Calu3 (cell line): ENCODE results near the gene ESRRG. TPM values are rescaled to one million over a fixed set of nuclear protein-coding genes. Genes with fewer than 3 reads are reported as not detected.

Experiments
- BruUV-seq: library from RNA; stranded (reverse); fragments of 400-500 nt; replicated peaks from 2 replicates; lab custom pipeline; 2021; lab: Mats Ljungman, UMichigan
- CTCF ChIA-PET: fragments of 300-600 bp; sonication (Branson Sonifier 250); formaldehyde crosslinking; loops from one replicate; lab custom pipeline; 2022; ENCODE audit warnings: antibody characterized with exemption; lab: Charles Lee
- DNase-seq: peaks from one replicate; pipeline ENCODE4 v3.0.0; 2022
- H3K27ac Mint-ChIP-seq: one replicate; pipeline ENCODE4 v1.8.0; 2022; ENCODE audit warnings: mixed read lengths; ENCODE audit not compliant: unreplicated experiment
- H3K27me3 Mint-ChIP-seq: one replicate; pipeline ENCODE4 v1.8.0; 2022; ENCODE audit warnings: mixed read lengths; ENCODE audit not compliant: unreplicated experiment
- H3K36me3 Mint-ChIP-seq: one replicate; pipeline ENCODE4 v1.8.0; 2022; ENCODE audit warnings: mild to moderate bottlenecking, moderate library complexity, mixed read lengths; ENCODE audit not compliant: insufficient read depth, unreplicated experiment
- H3K4me1 Mint-ChIP-seq: one replicate; pipeline ENCODE4 v1.8.0; 2022; ENCODE audit warnings: mild to moderate bottlenecking, low read depth, mixed read lengths; ENCODE audit not compliant: unreplicated experiment
- H3K4me3 Mint-ChIP-seq: one replicate; pipeline ENCODE4 v1.8.0; 2022; ENCODE audit warnings: mild to moderate bottlenecking, low read depth, moderate library complexity, mixed read lengths; ENCODE audit not compliant: unreplicated experiment
- H3K9me3 Mint-ChIP-seq: one replicate; pipeline ENCODE4 v1.8.0; 2022; ENCODE audit warnings: low read depth, mixed read lengths; ENCODE audit not compliant: unreplicated experiment
- CTCF ChIP-seq: fragments of 200-600 bp; IDR thresholded peaks from one replicate; pipeline ENCODE4 v1.8.0; 2022; ENCODE audit warnings: antibody characterized with exemption; ENCODE audit not compliant: unreplicated experiment
- intact Hi-C: fragments of 100-400 bp; cut with micrococcal nuclease; formaldehyde crosslinking; loops from one replicate; pipeline ENCODE4 v1.10.0; 2022; ENCODE audit not compliant: unreplicated experiment
- total RNA-seq: library from RNA; stranded (reverse); gene quantifications from 2 replicates; pipeline ENCODE4 v1.2.3, GENCODE V29; 2022

Gene ESRRG
- total RNA-seq, 1 experiment from 2014 or later = 1.3 TPM

GRCh38 chr1:216616425-216616824 is 106.8 kb downstream of the ESRRG start:
- CTCF ChIA-PET = no interaction called here
- Mint-ChIP-seq H3K4me1 (no peaks in the 10 kb centered on the region), H3K36me3 (no peaks in the 10 kb centered on the region), H3K27me3 (no peaks in the 10 kb centered on the region), H3K27ac (no peak overlapping the region), H3K9me3 (no peaks in the 10 kb centered on the region), H3K4me3 (no peak overlapping the region)
- intact Hi-C loops = no loop called here
- no TSS peak for BruUV-seq
- DNase-seq = no peak
- TF ChIP-seq CTCF = no peak

GRCh38 chr1:216614011-216614934 is 109.0 kb downstream of the ESRRG start:
- H3K27ac Mint-ChIP-seq = no peak overlapping the region
- BruUV-seq = no TSS peak
- H3K36me3 Mint-ChIP-seq = no peaks in the 10 kb centered on the region
- intact Hi-C loops = no loop called here
- no peaks in the 10 kb centered on the region for H3K27me3 Mint-ChIP-seq
- no peak for TF ChIP-seq CTCF
- H3K4me1 Mint-ChIP-seq = no peaks in the 10 kb centered on the region
- no peak overlapping the region for H3K4me3 Mint-ChIP-seq
- DNase-seq = no peak
- no peaks in the 10 kb centered on the region for H3K9me3 Mint-ChIP-seq
- CTCF ChIA-PET = no interaction called here

- H3K27ac Mint-ChIP-seq = no peak overlapping the region
- H3K4me1 Mint-ChIP-seq = no peaks in the 10 kb centered on the region
- DNase-seq = no peak
- H3K27me3 Mint-ChIP-seq = no peaks in the 10 kb centered on the region
- H3K4me3 Mint-ChIP-seq = no peak overlapping the region
- H3K9me3 Mint-ChIP-seq = no peaks in the 10 kb centered on the region
- intact Hi-C loops = no loop called here
- CTCF ChIA-PET = no interaction called here
- no peaks in the 10 kb centered on the region for H3K36me3 Mint-ChIP-seq
- no TSS peak for BruUV-seq
- no peak for TF ChIP-seq CTCF
Measured at GRCh38 chr1:216612291-216612690, 110.9 kb downstream of the ESRRG start.

- no peaks in the 10 kb centered on the region for H3K4me1 Mint-ChIP-seq
- no peak overlapping the region for H3K4me3 Mint-ChIP-seq
- CTCF ChIA-PET = no interaction called here
- no TSS peak for BruUV-seq
- no peak overlapping the region for H3K27ac Mint-ChIP-seq
- H3K27me3 Mint-ChIP-seq = no peaks in the 10 kb centered on the region
- DNase-seq = no peak
- intact Hi-C loops = no loop called here
- no peaks in the 10 kb centered on the region for H3K9me3 Mint-ChIP-seq
- no peaks in the 10 kb centered on the region for H3K36me3 Mint-ChIP-seq
- no peak for TF ChIP-seq CTCF
Measured at GRCh38 chr1:216607067-216607697, 116.0 kb downstream of the ESRRG start.
